ENCODE measurements around the gene NUDT7.

- TF ChIP-seq RAD21 (IDR thresholded peaks at IDR 0.05; ENCODE audit: low read depth) (no peak), SIN3A (IDR thresholded peaks at IDR 0.05; ENCODE audit: low read depth) (no peak), EZH2 (IDR thresholded peaks at IDR 0.05) (no peak), POLR2AphosphoS5 (IDR thresholded peaks at IDR 0.05; ENCODE audit: low read depth, low read length) (no peak), EGR1 (IDR thresholded peaks at IDR 0.05; ENCODE audit: low read depth) (no peak), TCF7L2 (IDR thresholded peaks at IDR 0.05; ENCODE audit: borderline replicate concordance, extremely low read depth, insufficient read depth, insufficient read length) (no peak), POLR2A (IDR thresholded peaks at IDR 0.05; ENCODE audit: borderline replicate concordance, extremely low read depth, insufficient read depth, insufficient read length) (no peak), CEBPB (IDR thresholded peaks at IDR 0.05; ENCODE audit: low read depth) (no peak), JUND (IDR thresholded peaks at IDR 0.05) (no peak)
- TF ChIP-seq, protein P1, sequence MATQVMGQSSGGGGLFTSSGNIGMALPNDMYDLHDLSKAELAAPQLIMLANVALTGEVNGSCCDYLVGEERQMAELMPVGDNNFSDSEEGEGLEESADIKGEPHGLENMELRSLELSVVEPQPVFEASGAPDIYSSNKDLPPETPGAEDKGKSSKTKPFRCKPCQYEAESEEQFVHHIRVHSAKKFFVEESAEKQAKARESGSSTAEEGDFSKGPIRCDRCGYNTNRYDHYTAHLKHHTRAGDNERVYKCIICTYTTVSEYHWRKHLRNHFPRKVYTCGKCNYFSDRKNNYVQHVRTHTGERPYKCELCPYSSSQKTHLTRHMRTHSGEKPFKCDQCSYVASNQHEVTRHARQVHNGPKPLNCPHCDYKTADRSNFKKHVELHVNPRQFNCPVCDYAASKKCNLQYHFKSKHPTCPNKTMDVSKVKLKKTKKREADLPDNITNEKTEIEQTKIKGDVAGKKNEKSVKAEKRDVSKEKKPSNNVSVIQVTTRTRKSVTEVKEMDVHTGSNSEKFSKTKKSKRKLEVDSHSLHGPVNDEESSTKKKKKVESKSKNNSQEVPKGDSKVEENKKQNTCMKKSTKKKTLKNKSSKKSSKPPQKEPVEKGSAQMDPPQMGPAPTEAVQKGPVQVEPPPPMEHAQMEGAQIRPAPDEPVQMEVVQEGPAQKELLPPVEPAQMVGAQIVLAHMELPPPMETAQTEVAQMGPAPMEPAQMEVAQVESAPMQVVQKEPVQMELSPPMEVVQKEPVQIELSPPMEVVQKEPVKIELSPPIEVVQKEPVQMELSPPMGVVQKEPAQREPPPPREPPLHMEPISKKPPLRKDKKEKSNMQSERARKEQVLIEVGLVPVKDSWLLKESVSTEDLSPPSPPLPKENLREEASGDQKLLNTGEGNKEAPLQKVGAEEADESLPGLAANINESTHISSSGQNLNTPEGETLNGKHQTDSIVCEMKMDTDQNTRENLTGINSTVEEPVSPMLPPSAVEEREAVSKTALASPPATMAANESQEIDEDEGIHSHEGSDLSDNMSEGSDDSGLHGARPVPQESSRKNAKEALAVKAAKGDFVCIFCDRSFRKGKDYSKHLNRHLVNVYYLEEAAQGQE (IDR thresholded peaks at IDR 0.05; ENCODE audit: low read depth) = no peak
- TF ChIP-seq, protein P2, sequence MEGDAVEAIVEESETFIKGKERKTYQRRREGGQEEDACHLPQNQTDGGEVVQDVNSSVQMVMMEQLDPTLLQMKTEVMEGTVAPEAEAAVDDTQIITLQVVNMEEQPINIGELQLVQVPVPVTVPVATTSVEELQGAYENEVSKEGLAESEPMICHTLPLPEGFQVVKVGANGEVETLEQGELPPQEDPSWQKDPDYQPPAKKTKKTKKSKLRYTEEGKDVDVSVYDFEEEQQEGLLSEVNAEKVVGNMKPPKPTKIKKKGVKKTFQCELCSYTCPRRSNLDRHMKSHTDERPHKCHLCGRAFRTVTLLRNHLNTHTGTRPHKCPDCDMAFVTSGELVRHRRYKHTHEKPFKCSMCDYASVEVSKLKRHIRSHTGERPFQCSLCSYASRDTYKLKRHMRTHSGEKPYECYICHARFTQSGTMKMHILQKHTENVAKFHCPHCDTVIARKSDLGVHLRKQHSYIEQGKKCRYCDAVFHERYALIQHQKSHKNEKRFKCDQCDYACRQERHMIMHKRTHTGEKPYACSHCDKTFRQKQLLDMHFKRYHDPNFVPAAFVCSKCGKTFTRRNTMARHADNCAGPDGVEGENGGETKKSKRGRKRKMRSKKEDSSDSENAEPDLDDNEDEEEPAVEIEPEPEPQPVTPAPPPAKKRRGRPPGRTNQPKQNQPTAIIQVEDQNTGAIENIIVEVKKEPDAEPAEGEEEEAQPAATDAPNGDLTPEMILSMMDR (IDR thresholded peaks at IDR 0.05 in 2 of 3, conservative IDR thresholded peaks at IDR 0.05 in 1 of 3; ENCODE audit: borderline replicate concordance in 1 of 3, insufficient read depth in 1 of 3, low read depth in 2 of 3, low read length in 2 of 3) = no peak
- TF ChIP-seq, protein P3, sequence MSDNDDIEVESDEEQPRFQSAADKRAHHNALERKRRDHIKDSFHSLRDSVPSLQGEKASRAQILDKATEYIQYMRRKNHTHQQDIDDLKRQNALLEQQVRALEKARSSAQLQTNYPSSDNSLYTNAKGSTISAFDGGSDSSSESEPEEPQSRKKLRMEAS (IDR thresholded peaks at IDR 0.05) = no peak
- TF ChIP-seq, protein P4, sequence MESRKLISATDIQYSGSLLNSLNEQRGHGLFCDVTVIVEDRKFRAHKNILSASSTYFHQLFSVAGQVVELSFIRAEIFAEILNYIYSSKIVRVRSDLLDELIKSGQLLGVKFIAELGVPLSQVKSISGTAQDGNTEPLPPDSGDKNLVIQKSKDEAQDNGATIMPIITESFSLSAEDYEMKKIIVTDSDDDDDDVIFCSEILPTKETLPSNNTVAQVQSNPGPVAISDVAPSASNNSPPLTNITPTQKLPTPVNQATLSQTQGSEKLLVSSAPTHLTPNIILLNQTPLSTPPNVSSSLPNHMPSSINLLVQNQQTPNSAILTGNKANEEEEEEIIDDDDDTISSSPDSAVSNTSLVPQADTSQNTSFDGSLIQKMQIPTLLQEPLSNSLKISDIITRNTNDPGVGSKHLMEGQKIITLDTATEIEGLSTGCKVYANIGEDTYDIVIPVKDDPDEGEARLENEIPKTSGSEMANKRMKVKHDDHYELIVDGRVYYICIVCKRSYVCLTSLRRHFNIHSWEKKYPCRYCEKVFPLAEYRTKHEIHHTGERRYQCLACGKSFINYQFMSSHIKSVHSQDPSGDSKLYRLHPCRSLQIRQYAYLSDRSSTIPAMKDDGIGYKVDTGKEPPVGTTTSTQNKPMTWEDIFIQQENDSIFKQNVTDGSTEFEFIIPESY (IDR thresholded peaks at IDR 0.05; ENCODE audit: extremely low read depth, insufficient replicate concordance, low read length) = no peak
Observed at GRCh38 chr16:77777745-77778144, 55.4 kb downstream of the NUDT7 start.
